ENCODE results near the gene CST5.

- TF ChIP-seq CTCF (IDR thresholded peaks at IDR 0.05; ENCODE audit: poor library complexity, severe bottlenecking), result no peak
- TF ChIP-seq TAF1 (IDR thresholded peaks at IDR 0.05; ENCODE audit: low read depth), result no peak
- no peak for TF ChIP-seq RAD21 (conservative IDR thresholded peaks at IDR 0.05)
- TF ChIP-seq, protein P1, sequence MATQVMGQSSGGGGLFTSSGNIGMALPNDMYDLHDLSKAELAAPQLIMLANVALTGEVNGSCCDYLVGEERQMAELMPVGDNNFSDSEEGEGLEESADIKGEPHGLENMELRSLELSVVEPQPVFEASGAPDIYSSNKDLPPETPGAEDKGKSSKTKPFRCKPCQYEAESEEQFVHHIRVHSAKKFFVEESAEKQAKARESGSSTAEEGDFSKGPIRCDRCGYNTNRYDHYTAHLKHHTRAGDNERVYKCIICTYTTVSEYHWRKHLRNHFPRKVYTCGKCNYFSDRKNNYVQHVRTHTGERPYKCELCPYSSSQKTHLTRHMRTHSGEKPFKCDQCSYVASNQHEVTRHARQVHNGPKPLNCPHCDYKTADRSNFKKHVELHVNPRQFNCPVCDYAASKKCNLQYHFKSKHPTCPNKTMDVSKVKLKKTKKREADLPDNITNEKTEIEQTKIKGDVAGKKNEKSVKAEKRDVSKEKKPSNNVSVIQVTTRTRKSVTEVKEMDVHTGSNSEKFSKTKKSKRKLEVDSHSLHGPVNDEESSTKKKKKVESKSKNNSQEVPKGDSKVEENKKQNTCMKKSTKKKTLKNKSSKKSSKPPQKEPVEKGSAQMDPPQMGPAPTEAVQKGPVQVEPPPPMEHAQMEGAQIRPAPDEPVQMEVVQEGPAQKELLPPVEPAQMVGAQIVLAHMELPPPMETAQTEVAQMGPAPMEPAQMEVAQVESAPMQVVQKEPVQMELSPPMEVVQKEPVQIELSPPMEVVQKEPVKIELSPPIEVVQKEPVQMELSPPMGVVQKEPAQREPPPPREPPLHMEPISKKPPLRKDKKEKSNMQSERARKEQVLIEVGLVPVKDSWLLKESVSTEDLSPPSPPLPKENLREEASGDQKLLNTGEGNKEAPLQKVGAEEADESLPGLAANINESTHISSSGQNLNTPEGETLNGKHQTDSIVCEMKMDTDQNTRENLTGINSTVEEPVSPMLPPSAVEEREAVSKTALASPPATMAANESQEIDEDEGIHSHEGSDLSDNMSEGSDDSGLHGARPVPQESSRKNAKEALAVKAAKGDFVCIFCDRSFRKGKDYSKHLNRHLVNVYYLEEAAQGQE (IDR thresholded peaks at IDR 0.05; ENCODE audit: borderline replicate concordance), result no peak
- no peak for TF ChIP-seq POLR2AphosphoS5 (IDR thresholded peaks at IDR 0.05)
- TF ChIP-seq MXI1 (conservative IDR thresholded peaks at IDR 0.05; ENCODE audit: poor library complexity, severe bottlenecking), result no peak
- no peak for TF ChIP-seq EP300 (conservative IDR thresholded peaks at IDR 0.05; ENCODE audit: poor library complexity, severe bottlenecking)
These were observed 10.0 kb downstream of the CST5 start for GRCh38 chr20:23869520-23869919.
